ES-I3 (cell line): ENCODE measurements around the gene ATP2C2.

Experiments used
- H3K36me3 ChIP-seq: 2 replicates; pipeline ENCODE4 v1.6.1; 2013; ENCODE audit warnings: mild to moderate bottlenecking, low read length, control low read depth, moderate library complexity; ENCODE audit not compliant: insufficient read depth
- H3K4me1 ChIP-seq: 2 replicates; pipeline ENCODE4 v1.6.1; 2013; ENCODE audit warnings: mild to moderate bottlenecking, control low read depth, low read length; ENCODE audit not compliant: insufficient read depth
- H3K9ac ChIP-seq: 2 replicates; pipeline ENCODE4 v1.6.1; 2013; ENCODE audit warnings: low read depth, mild to moderate bottlenecking, low read length, moderate library complexity
- H3K9me3 ChIP-seq: 2 replicates; pipeline ENCODE4 v1.6.1; 2013; ENCODE audit warnings: mild to moderate bottlenecking, low read length, moderate library complexity; ENCODE audit not compliant: control insufficient read depth, insufficient read depth

ATP2C2 gene

DNA sequence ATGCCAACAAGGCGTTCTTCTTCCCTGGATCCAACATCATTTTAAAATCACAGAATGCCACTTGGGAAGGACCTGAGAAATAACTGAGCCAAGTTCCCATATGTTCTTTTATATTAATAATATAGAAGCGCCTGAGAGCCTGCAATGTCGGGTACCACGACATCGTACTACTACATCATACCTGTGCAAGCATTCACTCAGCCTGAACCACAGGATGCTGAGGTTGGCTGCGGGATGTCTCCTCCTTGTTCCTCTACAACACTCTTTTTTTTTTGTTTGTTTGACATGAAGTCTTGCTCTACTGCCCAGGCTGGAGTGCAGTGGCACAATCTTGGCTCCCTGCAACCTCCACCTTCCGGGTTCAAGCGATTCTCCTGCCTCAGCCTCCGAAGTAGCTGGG, 2.1 kb upstream of the ATP2C2 start:
- no peaks in the 10 kb centered on the region; the same call in 1 of the 2 replicates for H3K4me1 ChIP-seq
- no peaks in the 10 kb centered on the region for H3K9me3 ChIP-seq
- H3K9ac ChIP-seq, result no peak overlapping the region
- H3K36me3 ChIP-seq, result no peaks in the 10 kb centered on the region

DNA sequence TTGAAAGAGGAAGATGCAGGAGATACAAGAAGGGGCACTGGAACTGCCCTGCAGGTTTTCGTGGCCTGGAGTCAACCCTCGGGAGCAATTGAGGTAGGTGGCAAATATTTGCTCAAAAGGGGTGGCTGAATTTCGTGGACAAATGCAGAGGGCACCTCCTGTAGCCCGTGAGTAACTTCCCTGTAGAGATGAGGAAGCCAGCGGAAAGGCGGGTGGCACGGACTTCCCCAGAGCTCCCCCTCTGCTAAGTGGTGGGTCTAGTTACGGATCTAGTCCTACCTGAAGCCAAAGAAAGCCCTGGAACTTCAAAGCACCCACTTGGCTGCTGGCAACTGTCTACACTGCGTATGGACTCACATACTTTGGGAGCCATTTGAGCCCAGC, 1.0 kb upstream of the ATP2C2 start:
- peak overlapping the region; percentile 72; the same call in 1 of the 2 replicates for H3K9ac ChIP-seq
- no peaks in the 10 kb centered on the region; the same call in 1 of the 2 replicates for H3K4me1 ChIP-seq
- H3K36me3 ChIP-seq, result no peaks in the 10 kb centered on the region
- H3K9me3 ChIP-seq, result no peaks in the 10 kb centered on the region

DNA sequence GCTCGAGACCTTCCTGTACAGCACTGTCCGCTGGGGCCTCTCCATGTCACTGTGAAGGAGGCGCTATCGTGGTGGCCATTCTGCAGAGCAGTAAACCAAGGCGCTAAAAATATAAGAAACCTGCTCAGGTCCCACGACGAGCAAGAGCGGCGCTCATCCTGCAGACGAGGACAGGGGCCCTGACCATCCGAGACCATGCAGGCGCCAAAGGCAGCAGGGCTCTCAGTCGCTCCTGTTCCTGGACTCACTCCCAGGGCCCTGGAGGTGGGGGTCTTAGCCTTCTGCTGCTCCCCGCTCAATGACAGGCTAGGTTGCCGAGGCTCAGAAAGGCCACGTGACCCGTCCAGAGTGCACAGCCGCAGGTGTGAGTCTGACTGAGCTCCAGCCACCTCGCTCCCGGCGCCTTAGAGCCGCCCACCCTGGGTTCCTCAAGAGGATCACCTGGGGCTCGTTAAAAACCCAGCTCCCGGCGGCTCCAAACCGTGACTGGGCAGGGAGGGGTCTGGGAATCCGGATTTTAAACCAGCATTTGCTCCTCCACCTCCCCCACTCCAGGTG, 509 bp upstream of the ATP2C2 start:
- Histone ChIP-seq H3K9ac (peak overlapping the region; percentile 72; the same call in 1 of the 2 replicates), H3K36me3 (no peaks in the 10 kb centered on the region), H3K4me1 (no peaks in the 10 kb centered on the region; the same call in 1 of the 2 replicates), H3K9me3 (no peaks in the 10 kb centered on the region)

DNA sequence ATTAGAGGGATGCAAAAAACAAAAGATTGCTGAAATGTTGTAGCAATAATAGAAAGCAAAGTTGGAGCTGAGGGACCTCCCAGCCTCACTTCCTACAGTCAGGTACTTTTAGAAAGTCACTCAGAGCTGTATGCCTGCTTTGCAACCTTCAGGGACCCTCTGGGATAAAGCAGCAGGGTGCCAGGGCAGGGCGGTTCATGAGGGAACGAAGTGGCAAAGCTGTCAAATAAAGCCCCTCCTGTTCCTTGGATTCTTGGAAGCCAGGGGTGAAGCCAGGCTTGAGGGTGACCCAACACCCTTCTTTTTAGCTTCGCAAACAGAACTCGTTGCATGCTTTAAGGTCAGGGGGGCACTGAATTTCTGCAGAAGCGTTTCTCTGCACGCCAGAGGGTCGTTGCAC, 767 bp downstream of the ATP2C2 start:
- Histone ChIP-seq H3K9ac (peak overlapping the region; percentile 72; the same call in 1 of the 2 replicates), H3K36me3 (no peaks in the 10 kb centered on the region), H3K9me3 (no peaks in the 10 kb centered on the region), H3K4me1 (no peaks in the 10 kb centered on the region; the same call in 1 of the 2 replicates)

DNA sequence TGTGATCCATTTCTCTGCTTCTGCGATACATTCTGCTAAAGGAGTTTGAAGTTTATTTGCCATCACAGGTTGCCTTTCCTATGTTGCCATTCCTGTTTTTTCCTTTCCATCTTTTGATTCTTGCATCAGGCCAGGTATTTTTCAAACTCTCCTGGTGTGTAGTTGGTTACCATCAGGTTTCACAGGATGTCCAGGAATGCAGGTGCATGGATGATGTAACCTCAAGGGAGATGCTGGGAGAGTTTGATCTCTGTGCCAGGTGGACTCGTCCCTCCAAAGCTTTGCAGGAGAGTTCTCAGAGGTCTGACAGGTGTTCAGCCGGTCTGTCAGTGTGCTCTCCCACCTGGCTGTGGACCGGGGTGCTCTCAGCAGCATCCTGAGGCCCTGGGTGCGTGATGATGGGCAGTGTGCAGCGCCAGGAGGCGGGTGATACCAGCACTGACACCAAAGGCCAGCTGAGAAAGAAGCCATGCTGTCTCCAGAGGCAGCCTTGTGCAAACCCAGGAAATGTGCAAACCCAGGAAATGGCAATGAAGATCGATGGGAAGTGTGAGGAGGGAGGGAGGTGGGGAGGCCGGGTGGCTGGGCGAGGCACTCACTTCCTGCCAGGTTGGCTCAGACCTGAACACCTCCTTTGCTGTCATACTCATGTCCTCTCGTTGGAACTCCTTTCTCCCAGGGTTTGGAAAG, 1.7 kb downstream of the ATP2C2 start:
- Histone ChIP-seq H3K9me3 (no peaks in the 10 kb centered on the region), H3K36me3 (no peaks in the 10 kb centered on the region), H3K9ac (no peak overlapping the region), H3K4me1 (no peaks in the 10 kb centered on the region; the same call in 1 of the 2 replicates)

DNA sequence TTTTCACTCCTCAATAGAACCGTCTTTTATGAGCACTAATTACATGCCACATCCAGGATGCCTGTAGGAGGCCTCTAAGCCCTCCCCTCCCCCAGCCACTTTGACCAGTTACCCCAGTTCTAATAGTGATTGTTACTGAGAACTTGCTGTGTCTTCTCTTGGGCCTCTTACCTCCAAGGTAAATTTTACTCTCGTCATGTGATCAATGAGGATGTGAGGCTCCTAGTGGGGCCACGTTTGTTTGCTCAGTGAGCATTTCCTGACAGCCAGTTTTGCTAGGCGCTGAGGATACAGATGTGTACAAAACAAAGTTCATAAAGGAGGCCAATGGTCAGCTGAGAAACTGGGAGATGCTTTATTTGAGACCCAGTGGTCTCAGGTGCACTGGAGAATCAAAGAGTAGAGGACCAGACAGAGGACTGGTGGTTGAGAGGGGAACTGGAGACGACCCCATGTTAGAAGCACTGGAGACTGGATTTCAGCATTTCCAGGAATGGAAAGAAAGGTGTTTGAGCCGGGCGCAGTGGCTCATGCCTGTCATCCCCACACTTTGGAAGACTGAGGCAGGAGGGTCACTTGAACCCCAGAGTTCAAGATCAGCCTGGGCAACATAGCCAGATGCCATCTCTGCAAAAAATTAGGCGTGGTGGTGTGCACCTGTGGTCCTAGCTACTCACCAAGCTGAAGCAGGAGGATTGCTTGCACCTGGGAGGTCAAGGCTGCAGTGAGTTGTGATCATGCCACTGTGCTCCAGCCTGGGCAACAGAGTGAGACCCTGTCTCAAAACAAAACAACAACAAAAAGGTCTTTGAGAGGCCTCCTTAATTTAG, 2.6 kb downstream of the ATP2C2 start:
- Histone ChIP-seq H3K9ac (no peak overlapping the region), H3K4me1 (no peaks in the 10 kb centered on the region; the same call in 1 of the 2 replicates), H3K36me3 (no peaks in the 10 kb centered on the region), H3K9me3 (no peaks in the 10 kb centered on the region)

DNA sequence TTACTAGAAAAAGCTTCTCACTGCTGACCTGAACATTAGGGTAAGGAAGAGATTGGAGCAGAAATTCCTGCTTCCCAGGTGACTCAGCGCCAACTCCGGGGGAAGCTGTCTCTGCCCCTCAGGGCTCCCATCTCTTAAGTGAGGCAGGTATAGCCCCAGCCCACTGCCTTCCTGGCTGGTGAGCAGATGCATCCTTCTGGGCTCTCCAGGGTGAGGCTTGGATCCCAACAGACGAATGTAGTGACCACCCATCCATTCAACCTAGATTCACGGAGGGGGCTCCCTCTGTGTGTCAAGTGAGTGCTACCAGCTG, 3.2 kb downstream of the ATP2C2 start:
- no peak overlapping the region for H3K9ac ChIP-seq
- no peaks in the 10 kb centered on the region for H3K36me3 ChIP-seq
- no peaks in the 10 kb centered on the region for H3K9me3 ChIP-seq
- H3K4me1 ChIP-seq, result no peaks in the 10 kb centered on the region; the same call in 1 of the 2 replicates

DNA sequence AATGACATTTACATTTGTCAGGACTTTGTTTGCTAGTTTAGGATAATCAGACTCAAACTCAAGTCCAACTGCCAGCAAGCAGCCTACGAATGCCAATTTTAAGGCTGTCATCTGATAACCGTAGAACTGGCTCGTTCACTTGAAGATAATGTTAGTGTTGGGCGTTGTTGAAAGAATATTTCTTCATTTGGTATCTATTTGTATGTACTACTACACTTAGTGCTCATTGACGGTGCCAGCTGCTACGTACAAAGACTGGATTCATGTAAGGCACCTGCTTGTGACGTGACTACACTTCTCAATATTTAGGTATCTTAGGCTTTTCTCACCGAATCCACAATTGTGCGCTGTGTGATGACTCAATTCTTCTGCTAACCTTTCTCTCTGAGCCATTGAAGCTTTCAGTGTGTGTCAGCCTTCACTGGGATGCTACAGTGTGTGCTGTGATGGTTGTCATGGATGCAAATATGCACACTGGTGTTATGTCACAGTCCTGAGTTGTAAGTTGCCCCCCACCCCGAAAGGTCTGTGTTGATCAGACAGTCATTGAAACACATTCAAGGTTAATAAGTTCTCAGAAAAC, 5.7 kb downstream of the ATP2C2 start:
- Histone ChIP-seq H3K36me3 (no peaks in the 10 kb centered on the region), H3K4me1 (peaks cover 3% of the 10 kb centered on the region; the same call in 1 of the 2 replicates), H3K9me3 (no peaks in the 10 kb centered on the region), H3K9ac (no peak overlapping the region)

DNA sequence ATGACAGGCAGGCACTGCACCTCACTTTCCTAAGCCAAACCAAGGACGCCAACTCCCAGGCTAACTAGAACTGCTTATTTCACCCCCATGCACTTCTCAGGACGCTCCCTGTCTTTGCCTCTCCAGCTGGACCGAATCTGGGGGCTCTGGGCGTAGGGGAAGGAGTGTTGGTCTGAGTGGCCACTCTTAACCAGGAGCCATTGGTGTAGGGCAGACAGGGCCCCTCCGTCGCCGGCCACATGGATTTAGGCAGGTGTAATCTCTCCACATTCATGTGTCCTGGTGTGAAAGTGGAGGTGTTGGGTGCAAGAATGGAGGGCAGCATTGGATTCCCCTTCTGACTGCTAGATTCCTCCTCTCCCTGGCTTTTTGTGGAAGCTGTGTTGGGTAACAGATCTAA, 9.8 kb downstream of the ATP2C2 start:
- Histone ChIP-seq H3K9ac (no peak overlapping the region), H3K36me3 (no peaks in the 10 kb centered on the region)

DNA sequence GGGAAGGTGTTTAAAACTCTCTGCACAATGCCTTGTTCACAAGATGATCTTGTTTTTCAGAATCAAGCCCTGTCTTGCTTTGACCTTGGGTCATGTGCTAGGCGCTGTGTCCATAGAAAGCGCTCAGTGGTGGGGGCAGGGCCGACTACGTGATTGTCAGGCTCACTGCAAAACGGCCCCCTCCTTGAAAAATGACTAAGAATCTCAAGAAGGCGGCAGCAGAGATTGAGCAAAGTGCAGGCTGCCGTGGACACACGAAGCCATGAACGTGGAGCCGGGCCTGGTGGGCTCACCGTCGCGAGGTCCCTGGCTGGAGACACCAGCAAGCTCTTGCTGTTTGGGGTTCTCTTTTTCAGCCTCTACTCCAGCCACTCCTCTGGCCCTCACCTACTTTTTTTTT, 10.2 kb downstream of the ATP2C2 start:
- Histone ChIP-seq H3K4me1 (peaks cover 8% of the 10 kb centered on the region; the same call in 1 of the 2 replicates), H3K9ac (no peak overlapping the region), H3K36me3 (no peaks in the 10 kb centered on the region), H3K9me3 (no peaks in the 10 kb centered on the region)

More for the DNA sequence above, 9.8 kb downstream of the ATP2C2 start:
- Histone ChIP-seq H3K9me3 (no peaks in the 10 kb centered on the region), H3K4me1 (peaks cover 8% of the 10 kb centered on the region; the same call in 1 of the 2 replicates)

DNA sequence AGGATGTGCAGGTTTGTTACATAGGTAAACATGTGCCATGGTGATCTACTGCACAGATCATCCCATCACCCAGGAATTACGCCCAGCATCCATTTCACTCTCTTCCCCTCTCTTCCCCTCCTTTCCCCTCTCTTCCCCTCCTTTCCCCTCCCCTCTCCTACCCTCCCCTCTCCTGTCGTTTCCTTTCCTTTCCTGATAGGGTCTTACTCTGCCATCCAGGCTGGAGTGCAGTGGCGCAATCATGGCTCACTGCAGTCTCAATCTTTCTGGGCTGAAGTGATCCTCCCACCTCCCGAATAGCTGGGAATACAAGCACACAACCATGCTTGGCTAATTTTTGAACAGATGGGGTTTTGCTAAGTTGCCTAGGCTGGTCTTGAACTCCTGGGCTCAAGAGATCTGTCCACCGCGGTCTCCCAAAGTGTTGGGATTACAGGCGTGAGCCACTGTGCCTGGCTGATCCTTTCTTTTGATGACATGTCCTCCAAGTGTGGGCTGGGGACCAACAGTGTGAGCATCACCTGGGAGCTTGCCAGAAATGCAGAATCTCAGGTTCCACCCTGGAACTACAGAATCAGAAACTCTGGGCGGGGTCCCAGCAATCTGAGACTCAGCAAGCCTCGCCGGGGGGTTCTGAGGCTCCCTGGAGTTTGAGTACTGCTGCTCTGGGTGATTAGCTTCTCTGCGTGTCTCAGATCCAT, 10.8 kb downstream of the ATP2C2 start:
- H3K4me1 ChIP-seq, result peaks cover 8% of the 10 kb centered on the region; the same call in 1 of the 2 replicates
- H3K9ac ChIP-seq, result no peak overlapping the region
- no peaks in the 10 kb centered on the region for H3K36me3 ChIP-seq
- H3K9me3 ChIP-seq, result no peaks in the 10 kb centered on the region

DNA sequence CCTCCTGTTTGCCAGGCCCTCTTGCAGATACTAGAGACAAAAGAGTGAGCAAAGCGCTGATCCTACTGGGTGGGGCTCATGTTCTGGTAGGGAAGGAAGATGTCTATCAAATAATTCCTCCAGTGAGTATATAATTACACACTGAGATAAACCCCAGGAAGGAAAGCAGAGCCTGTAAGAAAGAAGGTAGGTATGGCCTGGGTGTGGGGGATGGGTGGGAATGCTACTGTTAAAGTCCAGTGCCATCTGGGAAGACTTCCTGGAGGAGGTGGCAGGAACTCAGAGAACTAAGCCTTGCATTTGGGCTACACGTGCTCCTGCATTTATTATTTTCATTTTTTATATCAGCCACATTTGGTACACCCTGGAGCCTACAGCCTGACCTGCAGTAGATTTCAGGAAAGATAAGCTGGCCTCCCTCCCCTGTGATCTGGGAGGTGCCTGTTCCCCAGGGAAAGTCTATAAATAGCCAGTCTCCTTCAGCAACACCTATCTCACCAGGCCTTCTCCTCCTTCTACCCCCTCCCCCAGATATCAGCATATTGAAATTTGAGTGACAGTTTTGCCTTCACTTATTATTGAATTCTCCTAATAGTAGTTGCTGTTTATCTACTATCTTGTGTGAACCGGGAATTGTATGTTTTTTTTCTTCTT, 11.5 kb downstream of the ATP2C2 start:
- Histone ChIP-seq H3K9ac (no peak overlapping the region), H3K36me3 (no peaks in the 10 kb centered on the region), H3K4me1 (peaks cover 8% of the 10 kb centered on the region; the same call in 1 of the 2 replicates), H3K9me3 (no peaks in the 10 kb centered on the region)

DNA sequence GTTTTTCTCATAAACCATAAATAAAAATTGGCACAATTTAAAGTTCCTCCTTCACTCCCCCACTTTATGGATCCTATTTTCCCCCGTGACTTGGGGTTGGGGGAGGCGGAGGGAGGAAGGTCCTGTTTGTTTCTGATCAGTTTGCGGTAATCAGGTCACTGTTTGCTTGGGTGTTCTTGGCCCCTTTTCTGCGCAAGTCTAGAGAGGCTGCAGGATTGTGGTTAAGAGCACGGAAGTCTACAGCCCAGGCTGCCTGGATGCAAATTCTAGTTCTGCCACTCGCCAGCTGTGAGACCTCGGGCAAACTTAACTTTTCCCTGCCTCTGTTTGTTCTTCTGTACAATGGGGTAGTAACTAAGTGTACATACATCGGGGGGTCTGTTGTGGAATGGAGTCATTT, 12.1 kb downstream of the ATP2C2 start:
- no peak overlapping the region for H3K9ac ChIP-seq
- H3K4me1 ChIP-seq, result peaks cover 8% of the 10 kb centered on the region; the same call in 1 of the 2 replicates
- no peaks in the 10 kb centered on the region for H3K36me3 ChIP-seq
- no peaks in the 10 kb centered on the region for H3K9me3 ChIP-seq
